ENCODE measurements around the gene WASHC2A. TPM values are rescaled to one million over a fixed set of nuclear protein-coding genes. Genes with fewer than 3 reads are reported as not detected.
"Not testable (repeated sequence)": the region's sequence is repeated elsewhere in the genome, so short reads cannot be mapped to it uniquely, and the experiment has no call there.

Gene WASHC2A
- total RNA-seq, 1 experiment from 2014 or later: 24.5 TPM

- no peak overlapping the region for H3K27ac Mint-ChIP-seq (ENCODE audit: unreplicated experiment)
- intact Hi-C loops (cut with micrococcal nuclease; ENCODE audit: unreplicated experiment): no loop called here
- peaks cover 8% of the 10 kb centered on the region for H3K36me3 Mint-ChIP-seq (ENCODE audit: insufficient read depth, unreplicated experiment)
- no peak overlapping the region for H3K4me3 Mint-ChIP-seq (ENCODE audit: low read depth, unreplicated experiment)
- H3K9me3 Mint-ChIP-seq (ENCODE audit: low read depth, unreplicated experiment): no peaks in the 10 kb centered on the region
- CTCF ChIA-PET: no interaction called here
- no TSS peak for BruUV-seq (replicated peaks)
- no peak for TF ChIP-seq CTCF (IDR thresholded peaks at IDR 0.05; ENCODE audit: unreplicated experiment)
- H3K4me1 Mint-ChIP-seq (ENCODE audit: low read depth, unreplicated experiment): no peaks in the 10 kb centered on the region
- H3K27me3 Mint-ChIP-seq (ENCODE audit: unreplicated experiment): peaks cover 23% of the 10 kb centered on the region
- DNase-seq: no peak
These were observed 4.7 kb upstream of the WASHC2A start for GRCh38 chr10:50063100-50063499.

GRCh38 chr10:50068352-50068659, 552 bp downstream of the WASHC2A start:
- H3K27me3 Mint-ChIP-seq (ENCODE audit: unreplicated experiment); CTCF ChIA-PET; H3K9me3 Mint-ChIP-seq (ENCODE audit: low read depth, unreplicated experiment); BruUV-seq (replicated peaks); H3K27ac Mint-ChIP-seq (ENCODE audit: unreplicated experiment); intact Hi-C loops (cut with micrococcal nuclease; ENCODE audit: unreplicated experiment); DNase-seq; H3K36me3 Mint-ChIP-seq (ENCODE audit: insufficient read depth, unreplicated experiment); H3K4me1 Mint-ChIP-seq (ENCODE audit: low read depth, unreplicated experiment): not testable (repeated sequence)
- peak overlapping the region; percentile 78 for H3K4me3 Mint-ChIP-seq (ENCODE audit: low read depth, unreplicated experiment)

GRCh38 chr10:50075139-50075538, 7.4 kb downstream of the WASHC2A start:
- H3K9me3 Mint-ChIP-seq (ENCODE audit: low read depth, unreplicated experiment); DNase-seq; H3K4me3 Mint-ChIP-seq (ENCODE audit: low read depth, unreplicated experiment); H3K4me1 Mint-ChIP-seq (ENCODE audit: low read depth, unreplicated experiment); intact Hi-C loops (cut with micrococcal nuclease; ENCODE audit: unreplicated experiment); CTCF ChIA-PET; BruUV-seq (replicated peaks); H3K27me3 Mint-ChIP-seq (ENCODE audit: unreplicated experiment); H3K36me3 Mint-ChIP-seq (ENCODE audit: insufficient read depth, unreplicated experiment); H3K27ac Mint-ChIP-seq (ENCODE audit: unreplicated experiment): not testable (repeated sequence)

GRCh38 chr10:50075544-50075943, 7.8 kb downstream of the WASHC2A start:
- intact Hi-C loops (cut with micrococcal nuclease; ENCODE audit: unreplicated experiment); H3K4me1 Mint-ChIP-seq (ENCODE audit: low read depth, unreplicated experiment); H3K9me3 Mint-ChIP-seq (ENCODE audit: low read depth, unreplicated experiment); BruUV-seq (replicated peaks); CTCF ChIA-PET; H3K36me3 Mint-ChIP-seq (ENCODE audit: insufficient read depth, unreplicated experiment); DNase-seq; H3K27ac Mint-ChIP-seq (ENCODE audit: unreplicated experiment); H3K4me3 Mint-ChIP-seq (ENCODE audit: low read depth, unreplicated experiment); H3K27me3 Mint-ChIP-seq (ENCODE audit: unreplicated experiment): not testable (repeated sequence)

- CTCF ChIA-PET; H3K4me3 Mint-ChIP-seq (ENCODE audit: low read depth, unreplicated experiment); DNase-seq; H3K36me3 Mint-ChIP-seq (ENCODE audit: insufficient read depth, unreplicated experiment); BruUV-seq (replicated peaks); H3K9me3 Mint-ChIP-seq (ENCODE audit: low read depth, unreplicated experiment); H3K4me1 Mint-ChIP-seq (ENCODE audit: low read depth, unreplicated experiment); H3K27me3 Mint-ChIP-seq (ENCODE audit: unreplicated experiment); H3K27ac Mint-ChIP-seq (ENCODE audit: unreplicated experiment); intact Hi-C loops (cut with micrococcal nuclease; ENCODE audit: unreplicated experiment): not testable (repeated sequence)
These were observed 23.6 kb downstream of the WASHC2A start for GRCh38 chr10:50091304-50091703.

- intact Hi-C loops (cut with micrococcal nuclease; ENCODE audit: unreplicated experiment); H3K4me1 Mint-ChIP-seq (ENCODE audit: low read depth, unreplicated experiment); CTCF ChIA-PET; H3K4me3 Mint-ChIP-seq (ENCODE audit: low read depth, unreplicated experiment); H3K27ac Mint-ChIP-seq (ENCODE audit: unreplicated experiment); H3K9me3 Mint-ChIP-seq (ENCODE audit: low read depth, unreplicated experiment); H3K27me3 Mint-ChIP-seq (ENCODE audit: unreplicated experiment); DNase-seq; BruUV-seq (replicated peaks); H3K36me3 Mint-ChIP-seq (ENCODE audit: insufficient read depth, unreplicated experiment): not testable (repeated sequence)
These were observed 25.2 kb downstream of the WASHC2A start for GRCh38 chr10:50092928-50093327.

- H3K27me3 Mint-ChIP-seq (ENCODE audit: unreplicated experiment); H3K27ac Mint-ChIP-seq (ENCODE audit: unreplicated experiment); H3K4me1 Mint-ChIP-seq (ENCODE audit: low read depth, unreplicated experiment); H3K4me3 Mint-ChIP-seq (ENCODE audit: low read depth, unreplicated experiment); DNase-seq; intact Hi-C loops (cut with micrococcal nuclease; ENCODE audit: unreplicated experiment); H3K36me3 Mint-ChIP-seq (ENCODE audit: insufficient read depth, unreplicated experiment); CTCF ChIA-PET; BruUV-seq (replicated peaks); H3K9me3 Mint-ChIP-seq (ENCODE audit: low read depth, unreplicated experiment): not testable (repeated sequence)
These were observed 26.9 kb downstream of the WASHC2A start for GRCh38 chr10:50094630-50095029.

- H3K9me3 Mint-ChIP-seq (ENCODE audit: low read depth, unreplicated experiment); BruUV-seq (replicated peaks); DNase-seq; H3K27me3 Mint-ChIP-seq (ENCODE audit: unreplicated experiment); H3K4me1 Mint-ChIP-seq (ENCODE audit: low read depth, unreplicated experiment); H3K36me3 Mint-ChIP-seq (ENCODE audit: insufficient read depth, unreplicated experiment); H3K4me3 Mint-ChIP-seq (ENCODE audit: low read depth, unreplicated experiment); intact Hi-C loops (cut with micrococcal nuclease; ENCODE audit: unreplicated experiment); CTCF ChIA-PET; H3K27ac Mint-ChIP-seq (ENCODE audit: unreplicated experiment): not testable (repeated sequence)
These were observed 27.6 kb downstream of the WASHC2A start for GRCh38 chr10:50095402-50095801.

- CTCF ChIA-PET; H3K27ac Mint-ChIP-seq (ENCODE audit: unreplicated experiment); H3K27me3 Mint-ChIP-seq (ENCODE audit: unreplicated experiment); intact Hi-C loops (cut with micrococcal nuclease; ENCODE audit: unreplicated experiment); H3K36me3 Mint-ChIP-seq (ENCODE audit: insufficient read depth, unreplicated experiment); H3K4me3 Mint-ChIP-seq (ENCODE audit: low read depth, unreplicated experiment); H3K4me1 Mint-ChIP-seq (ENCODE audit: low read depth, unreplicated experiment); H3K9me3 Mint-ChIP-seq (ENCODE audit: low read depth, unreplicated experiment); BruUV-seq (replicated peaks); DNase-seq: not testable (repeated sequence)
These were observed 29.0 kb downstream of the WASHC2A start for GRCh38 chr10:50096722-50097121.

- CTCF ChIA-PET; BruUV-seq (replicated peaks); H3K27me3 Mint-ChIP-seq (ENCODE audit: unreplicated experiment); H3K36me3 Mint-ChIP-seq (ENCODE audit: insufficient read depth, unreplicated experiment); H3K9me3 Mint-ChIP-seq (ENCODE audit: low read depth, unreplicated experiment); H3K27ac Mint-ChIP-seq (ENCODE audit: unreplicated experiment); H3K4me3 Mint-ChIP-seq (ENCODE audit: low read depth, unreplicated experiment); DNase-seq; H3K4me1 Mint-ChIP-seq (ENCODE audit: low read depth, unreplicated experiment); intact Hi-C loops (cut with micrococcal nuclease; ENCODE audit: unreplicated experiment): not testable (repeated sequence)
These were observed 30.9 kb downstream of the WASHC2A start for GRCh38 chr10:50098645-50099044.

Data from Calu3 (cell line).